OCI-LY7 (cell line): Measurements from ENCODE around the gene PLXNA4. TPM values are rescaled to one million over a fixed set of nuclear protein-coding genes. Genes with fewer than 3 reads are reported as not detected.

Experiments used
- BruUV-seq: library from RNA; stranded (reverse); fragments of 400-500 nt; replicated peaks from 2 replicates; lab custom pipeline; 2021; lab: Mats Ljungman, UMichigan
- CTCF ChIA-PET: fragments of 300-600 bp; sonication (Branson Sonifier 250); formaldehyde crosslinking; loops from one replicate; lab custom pipeline; 2022; ENCODE audit warnings: antibody characterized with exemption; ENCODE audit not compliant: unreplicated experiment; lab: Charles Lee
- POLR2A ChIA-PET: fragments of 300-600 bp; sonication (Branson Sonifier 250); formaldehyde crosslinking; loops from one replicate; lab custom pipeline; 2022; ENCODE audit warnings: antibody characterized with exemption; lab: Charles Lee
- DNase-seq: peaks from one replicate; pipeline ENCODE4 v3.0.0-alpha.2; 2015; ENCODE audit warnings: low spot score
- H2AFZ ChIP-seq: fragments of 200-600 bp; sonication (generic), shearing (Covaris generic); 2 replicates; pipeline ENCODE4 v1.6.1; 2014; ENCODE audit warnings: mild to moderate bottlenecking, antibody characterized with exemption, low read length, moderate library complexity
- H3K27ac ChIP-seq: fragments of 200-600 bp; sonication (generic); 2 replicates; pipeline ENCODE4 v1.5.1; 2014; ENCODE audit warnings: mixed run types, low read depth, mild to moderate bottlenecking, moderate library complexity, low read length, inconsistent platforms; ENCODE audit not compliant: poor library complexity, severe bottlenecking
- H3K36me3 ChIP-seq: fragments of 200-600 bp; sonication (generic); 2 replicates; pipeline ENCODE4 v1.6.1; 2014; ENCODE audit warnings: mild to moderate bottlenecking, antibody characterized with exemption, low read length, moderate library complexity, mixed read lengths; ENCODE audit not compliant: insufficient read depth
- H3K4me1 ChIP-seq: fragments of 200-600 bp; sonication (generic); 2 replicates; pipeline ENCODE4 v1.5.1; 2014; ENCODE audit warnings: mild to moderate bottlenecking, low read length; ENCODE audit not compliant: insufficient read depth, poor library complexity, severe bottlenecking
- H3K4me2 ChIP-seq: fragments of 200-600 bp; sonication (generic); 2 replicates; pipeline ENCODE4 v1.6.1; 2014; ENCODE audit warnings: mild to moderate bottlenecking, low read length
- H3K4me3 ChIP-seq: fragments of 200-600 bp; sonication (generic); 2 replicates; pipeline ENCODE4 v1.5.1; 2014; ENCODE audit warnings: mild to moderate bottlenecking, low read depth, low read length; ENCODE audit not compliant: poor library complexity, severe bottlenecking
- H3K79me2 ChIP-seq: fragments of 200-600 bp; sonication (generic); 2 replicates; pipeline ENCODE4 v1.6.1; 2016; ENCODE audit warnings: low read depth, mild to moderate bottlenecking, low read length, moderate library complexity, mixed read lengths; ENCODE audit not compliant: insufficient read depth
- H3K9me2 ChIP-seq: fragments of 200-600 bp; sonication (generic); 2 replicates; pipeline ENCODE4 v1.6.1; 2016; ENCODE audit warnings: mild to moderate bottlenecking, low read length, mixed read lengths; ENCODE audit not compliant: insufficient read depth
- H3K9me3 ChIP-seq: fragments of 200-600 bp; sonication (generic); 2 replicates; pipeline ENCODE4 v1.6.1; 2014; ENCODE audit warnings: mild to moderate bottlenecking, mixed run types, low read length, mixed read lengths
- H4K20me1 ChIP-seq: fragments of 200-600 bp; sonication (generic); 2 replicates; pipeline ENCODE4 v1.6.1; 2014; ENCODE audit warnings: mild to moderate bottlenecking, antibody characterized with exemption, low read length, moderate library complexity, mixed read lengths; ENCODE audit not compliant: insufficient read depth
- CTCF ChIP-seq: fragments of 200-600 bp; sonication (generic); conservative IDR thresholded peaks from 2 replicates; pipeline ENCODE4 v1.5.1; 2014; ENCODE audit warnings: mild to moderate bottlenecking, antibody characterized with exemption, low read length, moderate library complexity, mixed read lengths
- EZH2phosphoT487 ChIP-seq: fragments of 200-600 bp; sonication (generic); IDR thresholded peaks from 2 replicates; pipeline ENCODE4 v1.6.1; 2018; ENCODE audit warnings: low read depth, borderline replicate concordance, mild to moderate bottlenecking, mixed run types, antibody characterized with exemption, low read length, moderate library complexity, mixed read lengths
- intact Hi-C: fragments of 100-400 bp; cut with micrococcal nuclease; formaldehyde crosslinking; loops from one replicate; pipeline ENCODE4 v1.10.0; 2022; ENCODE audit not compliant: unreplicated experiment
- total RNA-seq, 2 experiments: library from RNA; depleted of rRNA in 1 of 2; stranded (reverse); fragments of >200 nt in 1 of 2; shearing (Covaris generic) in 1 of 2; gene quantifications; 2 replicates each; pipeline ENCODE4 v1.2.3, GENCODE V29; 2014 to 2022

The PLXNA4 gene
- total RNA-seq, 2 experiments from 2014 or later, result not detected

- ChIA-PET CTCF (no interaction called here), POLR2A (no interaction called here)
- Histone ChIP-seq H2AFZ (no peak overlapping the region), H3K79me2 (no peaks in the 10 kb centered on the region), H3K4me2 (no peak overlapping the region), H3K27ac (no peak overlapping the region), H3K4me1 (no peaks in the 10 kb centered on the region), H4K20me1 (no peaks in the 10 kb centered on the region), H3K9me3 (no peaks in the 10 kb centered on the region), H3K4me3 (no peak overlapping the region), H3K9me2 (no peaks in the 10 kb centered on the region), H3K36me3 (no peaks in the 10 kb centered on the region)
- intact Hi-C loops, result no loop called here
- no TSS peak for BruUV-seq
- no peak for DNase-seq
- TF ChIP-seq CTCF, result no peak
- TF ChIP-seq EZH2phosphoT487, result no peak
Observed at GRCh38 chr7:132091706-132092105, 484.6 kb downstream of the PLXNA4 start.

- Histone ChIP-seq H3K36me3 (no peaks in the 10 kb centered on the region), H2AFZ (no peak overlapping the region), H3K79me2 (no peaks in the 10 kb centered on the region), H3K27ac (no peak overlapping the region), H3K4me2 (no peak overlapping the region), H4K20me1 (no peaks in the 10 kb centered on the region), H3K4me1 (no peaks in the 10 kb centered on the region), H3K9me3 (no peaks in the 10 kb centered on the region), H3K9me2 (no peaks in the 10 kb centered on the region), H3K4me3 (no peak overlapping the region)
- POLR2A ChIA-PET, result no interaction called here
- intact Hi-C loops, result no loop called here
- CTCF ChIA-PET, result no interaction called here
- BruUV-seq, result no TSS peak
- TF ChIP-seq CTCF (no peak), EZH2phosphoT487 (no peak)
- no peak for DNase-seq
Observed at GRCh38 chr7:132090444-132090843, 485.8 kb downstream of the PLXNA4 start.

- H2AFZ ChIP-seq, result no peak overlapping the region
- H3K36me3 ChIP-seq, result no peaks in the 10 kb centered on the region
- CTCF ChIA-PET, result no interaction called here
- no peak for DNase-seq
- TF ChIP-seq EZH2phosphoT487 (no peak), CTCF (no peak)
- no peak overlapping the region for H3K27ac ChIP-seq
- no peaks in the 10 kb centered on the region for H3K9me2 ChIP-seq
- no peaks in the 10 kb centered on the region for H3K79me2 ChIP-seq
- BruUV-seq, result no TSS peak
- no peak overlapping the region for H3K4me3 ChIP-seq
- intact Hi-C loops, result no loop called here
- H3K4me1 ChIP-seq, result no peaks in the 10 kb centered on the region
- H4K20me1 ChIP-seq, result no peaks in the 10 kb centered on the region
- POLR2A ChIA-PET, result no interaction called here
- H3K4me2 ChIP-seq, result no peak overlapping the region
- H3K9me3 ChIP-seq, result no peaks in the 10 kb centered on the region
Observed at GRCh38 chr7:132089356-132089755, 486.9 kb downstream of the PLXNA4 start.
